Inflammatory macrophage (primary cell): ENCODE measurements around the gene TTBK1.

ENCODE experiments used
- DNase-seq, 2 donors: peaks; one replicate each; pipeline ENCODE4 v3.0.0-alpha.2; 2020 to 2022

Gene TTBK1

DNA sequence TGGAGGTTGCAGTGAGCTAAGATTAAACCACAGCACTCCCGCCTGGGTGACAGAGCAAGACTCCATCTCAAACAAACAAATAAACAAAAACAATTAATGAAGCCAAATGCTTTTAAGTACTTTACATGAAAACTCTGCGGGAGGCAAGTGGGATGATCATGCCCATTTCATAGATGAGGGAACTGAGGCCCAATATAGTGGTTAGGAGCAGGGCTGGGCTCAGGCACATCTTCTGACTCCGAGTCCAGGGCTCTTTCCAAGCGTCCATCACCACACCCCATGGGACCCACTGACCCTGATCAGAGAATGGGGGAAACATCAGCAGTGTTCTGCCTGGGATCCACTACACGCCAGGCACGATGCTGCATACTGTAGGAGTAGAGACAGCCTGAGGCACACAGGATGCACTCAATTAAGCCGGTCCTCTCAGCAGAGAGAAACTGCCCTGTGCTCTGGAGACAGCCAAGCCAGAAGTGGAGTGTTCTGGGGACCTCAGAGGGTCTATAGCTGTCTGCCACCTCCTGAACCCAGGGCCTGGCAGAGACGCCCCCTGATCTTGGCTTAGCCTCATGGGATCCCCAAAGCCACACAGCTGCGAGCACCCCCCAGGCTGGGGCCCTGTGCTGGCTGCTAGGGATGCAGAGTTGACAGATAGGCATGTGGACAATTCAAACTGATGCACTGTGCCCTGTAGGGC is 13.5 kb downstream of the TTBK1 start:
- no peak for DNase-seq

DNA sequence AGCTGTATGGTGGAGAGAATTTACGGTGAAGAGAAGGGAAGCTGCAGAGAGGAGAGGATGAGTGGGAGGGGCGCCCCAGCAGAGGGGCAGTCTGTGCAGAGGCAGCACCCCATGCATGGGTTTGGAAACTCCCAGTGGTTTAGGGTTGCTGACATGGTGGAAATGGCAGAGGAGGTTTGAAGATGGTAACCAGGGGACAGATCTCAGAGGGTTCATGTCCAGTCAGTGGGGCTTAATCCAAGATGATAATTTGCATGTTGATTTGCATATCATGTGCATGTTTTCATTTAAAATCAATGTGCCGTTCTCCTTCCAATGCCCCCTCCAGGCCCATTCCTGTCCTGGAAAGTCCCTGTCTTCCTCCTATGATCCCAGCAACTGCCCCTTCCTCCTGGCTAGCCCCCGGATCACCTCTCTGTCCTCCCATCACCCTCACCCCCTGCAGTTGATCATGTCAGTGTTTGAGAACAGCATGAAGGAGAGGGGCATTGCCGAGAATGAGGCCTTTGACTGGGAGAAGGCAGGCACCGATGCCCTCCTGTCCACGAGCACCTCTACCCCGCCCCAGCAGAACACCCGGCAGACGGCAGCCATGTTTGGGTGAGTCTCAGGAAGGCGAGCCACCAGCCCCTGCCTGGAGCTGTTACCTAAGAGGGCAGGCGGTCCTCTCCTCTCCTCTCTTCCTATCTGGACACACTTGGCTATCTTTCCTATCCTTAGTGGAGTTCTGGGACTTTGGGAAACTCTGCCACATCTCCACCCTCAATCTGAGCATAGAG is 14.3 kb downstream of the TTBK1 start:
- peak in 1 of 2 donors; percentile 4 for DNase-seq

DNA sequence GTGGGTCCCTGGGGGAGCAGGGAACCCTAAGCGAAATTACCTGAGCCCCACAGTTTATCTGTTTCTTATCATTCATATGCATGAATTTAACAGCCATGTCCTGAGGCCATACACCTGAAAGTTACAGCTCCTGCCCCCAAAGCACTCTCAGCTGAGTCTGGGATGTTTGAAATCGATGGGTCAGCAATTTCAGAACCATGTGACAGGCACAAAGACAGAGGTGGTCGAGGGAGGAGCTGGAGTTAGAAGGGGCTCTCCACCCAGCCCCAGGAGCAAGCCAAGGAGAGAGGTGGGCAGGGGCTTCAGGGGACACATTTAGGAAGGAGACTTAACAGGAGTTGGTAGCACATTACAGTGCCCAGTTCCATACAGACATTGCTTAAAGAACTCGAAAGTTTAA is 14.9 kb downstream of the TTBK1 start:
- DNase-seq: no peak

DNA sequence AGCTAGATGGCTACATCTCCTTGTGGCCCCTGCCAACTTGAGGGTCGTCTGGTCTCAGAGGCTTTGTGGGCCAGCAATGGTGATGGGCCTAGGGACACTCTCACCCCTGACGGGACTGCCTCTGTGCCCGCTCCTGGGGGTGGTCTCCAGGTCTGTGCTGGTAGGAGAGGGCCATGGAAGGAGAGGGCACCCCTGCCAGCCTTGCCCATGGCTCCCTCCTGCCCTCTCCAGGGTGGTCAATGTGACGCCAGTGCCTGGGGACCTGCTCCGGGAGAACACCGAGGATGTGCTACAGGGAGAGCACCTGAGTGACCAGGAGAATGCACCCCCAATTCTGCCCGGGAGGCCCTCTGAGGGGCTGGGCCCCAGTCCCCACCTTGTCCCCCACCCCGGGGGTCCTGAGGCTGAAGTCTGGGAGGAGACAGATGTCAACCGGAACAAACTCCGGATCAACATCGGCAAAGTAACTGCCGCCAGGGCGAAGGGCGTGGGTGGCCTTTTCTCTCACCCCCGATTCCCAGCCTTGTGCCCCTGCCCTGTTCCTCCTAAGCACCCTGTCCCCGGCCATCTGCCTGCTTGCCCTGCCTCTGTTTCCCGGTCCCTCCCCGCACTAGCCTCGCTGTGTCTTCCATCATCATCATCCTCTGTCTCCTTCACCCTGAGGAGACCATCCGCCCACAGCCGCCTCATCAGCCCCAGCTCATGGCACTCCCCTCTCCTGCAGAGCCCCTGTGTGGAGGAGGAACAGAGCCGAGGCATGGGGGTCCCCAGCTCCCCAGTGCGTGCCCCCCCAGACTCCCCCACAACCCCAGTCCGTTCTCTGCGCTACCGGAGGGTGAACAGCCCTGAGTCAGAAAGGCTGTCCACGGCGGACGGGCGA is 15.8 kb downstream of the TTBK1 start:
- no peak for DNase-seq

DNA sequence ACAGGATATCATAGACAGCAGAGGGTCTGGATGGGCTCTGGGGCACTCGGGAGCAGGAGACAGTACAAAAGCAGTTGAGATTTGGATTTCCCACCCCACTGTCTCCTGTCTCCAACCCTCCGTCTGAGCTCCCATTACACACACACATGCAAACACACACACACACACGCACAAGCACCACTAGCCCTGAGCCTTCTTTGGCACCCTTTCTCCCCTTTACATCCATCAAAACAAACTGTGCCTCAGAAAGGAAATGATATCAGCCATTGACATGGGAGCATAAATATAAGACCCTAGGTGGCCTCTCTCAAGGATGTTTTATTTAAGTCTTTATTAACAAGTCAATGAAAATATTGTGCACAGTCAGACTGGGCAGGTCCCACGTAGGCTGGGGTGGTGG is 17.5 kb downstream of the TTBK1 start:
- no peak for DNase-seq

DNA sequence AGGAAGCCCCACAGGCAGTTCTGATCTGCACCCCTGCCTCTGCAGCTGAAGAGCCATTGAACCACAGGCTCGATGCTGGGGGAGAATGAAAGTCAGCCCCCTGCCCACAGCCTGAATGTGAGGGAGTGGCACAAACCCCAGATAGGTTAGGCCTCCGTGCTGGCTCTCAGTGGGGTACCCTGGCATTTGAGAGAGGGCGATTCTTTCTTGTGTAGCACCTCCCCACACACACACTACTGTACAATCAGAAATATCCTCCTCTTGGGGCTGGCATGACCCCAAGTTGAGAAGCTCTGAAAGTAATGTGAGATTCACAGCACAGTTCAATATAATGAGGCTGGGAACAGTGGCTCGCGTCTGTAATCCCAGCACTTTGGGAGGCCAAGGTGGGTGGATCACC is 17.9 kb downstream of the TTBK1 start:
- no peak for DNase-seq

DNA sequence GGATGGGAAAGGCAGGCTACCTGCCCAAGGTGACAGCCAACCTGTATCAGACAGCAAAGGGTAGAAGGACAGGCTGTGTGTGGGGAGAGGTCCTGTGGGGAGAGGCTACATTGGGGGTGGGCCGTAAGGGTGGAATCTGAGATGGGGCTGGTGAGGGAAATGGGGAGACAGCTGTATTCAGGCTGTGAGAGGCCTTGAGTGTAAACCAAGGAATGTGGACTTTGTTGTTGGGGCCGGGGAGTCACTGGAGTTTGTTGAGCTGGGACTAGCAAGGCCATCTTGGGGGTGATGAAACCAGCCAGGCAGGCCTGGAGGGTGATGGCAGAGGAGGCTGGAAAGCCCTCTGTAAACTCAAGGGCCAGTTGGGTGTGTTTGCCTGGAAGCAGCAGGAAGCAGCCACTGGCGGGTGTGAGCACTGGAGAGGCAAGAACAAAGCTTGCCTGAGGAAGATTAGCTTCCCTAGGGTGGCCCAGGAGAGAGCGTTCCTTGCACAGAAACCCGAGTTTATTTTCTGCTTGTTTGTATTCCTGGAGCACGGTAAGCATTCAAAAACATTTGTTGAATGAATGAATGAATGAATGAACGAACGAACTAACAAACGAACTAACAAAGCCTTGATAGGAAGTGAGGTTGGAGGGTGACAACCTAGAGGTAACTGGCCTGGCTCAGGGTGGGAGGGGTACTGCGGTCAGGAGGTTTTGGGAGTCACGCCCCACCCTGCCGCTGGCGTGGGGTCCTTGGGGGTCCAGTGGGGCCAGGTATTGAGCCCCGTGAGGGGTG is 18.9 kb downstream of the TTBK1 start:
- DNase-seq: no peak

DNA sequence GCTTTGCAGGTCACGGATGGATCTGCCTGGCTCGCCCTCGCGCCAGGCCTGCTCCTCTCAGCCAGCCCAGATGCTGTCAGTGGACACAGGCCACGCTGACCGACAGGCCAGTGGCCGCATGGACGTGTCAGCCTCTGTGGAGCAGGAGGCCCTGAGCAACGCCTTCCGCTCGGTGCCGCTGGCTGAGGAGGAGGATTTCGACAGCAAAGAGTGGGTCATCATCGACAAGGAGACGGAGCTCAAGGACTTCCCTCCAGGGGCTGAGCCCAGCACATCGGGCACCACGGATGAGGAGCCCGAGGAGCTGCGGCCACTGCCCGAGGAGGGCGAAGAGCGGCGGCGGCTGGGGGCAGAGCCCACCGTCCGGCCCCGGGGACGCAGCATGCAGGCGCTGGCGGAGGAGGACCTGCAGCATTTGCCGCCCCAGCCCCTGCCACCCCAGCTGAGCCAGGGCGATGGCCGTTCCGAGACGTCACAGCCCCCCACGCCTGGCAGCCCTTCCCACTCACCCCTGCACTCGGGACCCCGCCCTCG is 19.6 kb downstream of the TTBK1 start:
- DNase-seq: no peak

DNA sequence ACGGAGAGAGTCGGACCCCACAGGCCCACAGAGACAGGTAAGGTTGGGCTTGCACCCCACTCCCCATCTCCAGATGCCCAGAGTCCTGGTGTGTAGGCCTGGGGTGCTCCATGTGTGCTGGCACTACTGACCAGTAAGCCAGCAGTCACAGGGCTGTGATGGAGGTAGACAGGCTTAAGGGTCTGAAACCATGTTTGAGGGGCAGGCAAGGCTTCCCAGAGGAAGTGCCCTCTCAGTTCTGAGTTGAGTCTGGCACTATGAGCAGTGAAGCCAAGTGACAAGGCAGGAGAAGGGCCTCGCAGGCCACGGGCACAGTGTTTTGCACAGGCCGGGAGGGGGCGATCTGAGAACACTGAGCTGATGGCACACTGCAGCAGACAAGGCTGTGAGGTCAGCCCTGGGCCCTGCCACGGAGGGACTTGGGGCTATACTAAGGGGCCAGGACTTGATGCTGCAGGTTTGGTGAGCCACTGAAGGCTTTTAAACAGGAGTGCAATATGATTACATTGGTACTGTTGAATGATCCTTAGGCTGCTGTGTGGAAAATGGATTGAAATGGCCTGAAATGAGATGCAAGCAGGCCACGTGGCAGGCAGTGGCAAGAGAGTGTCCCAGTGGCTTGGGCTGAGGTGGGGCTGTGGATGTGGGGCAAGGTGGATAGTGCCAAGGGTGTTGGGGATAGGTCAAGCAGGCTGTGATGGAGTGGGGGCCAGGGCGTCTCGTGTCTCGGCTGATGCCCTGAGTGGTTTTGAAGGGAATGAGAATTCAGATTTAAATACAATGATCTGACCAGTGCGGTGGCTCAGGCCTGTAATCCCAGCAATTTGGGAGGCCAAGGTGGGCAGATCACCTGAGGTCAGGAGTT is 20.3 kb downstream of the TTBK1 start:
- peak; percentile 77 to 83 for DNase-seq

DNA sequence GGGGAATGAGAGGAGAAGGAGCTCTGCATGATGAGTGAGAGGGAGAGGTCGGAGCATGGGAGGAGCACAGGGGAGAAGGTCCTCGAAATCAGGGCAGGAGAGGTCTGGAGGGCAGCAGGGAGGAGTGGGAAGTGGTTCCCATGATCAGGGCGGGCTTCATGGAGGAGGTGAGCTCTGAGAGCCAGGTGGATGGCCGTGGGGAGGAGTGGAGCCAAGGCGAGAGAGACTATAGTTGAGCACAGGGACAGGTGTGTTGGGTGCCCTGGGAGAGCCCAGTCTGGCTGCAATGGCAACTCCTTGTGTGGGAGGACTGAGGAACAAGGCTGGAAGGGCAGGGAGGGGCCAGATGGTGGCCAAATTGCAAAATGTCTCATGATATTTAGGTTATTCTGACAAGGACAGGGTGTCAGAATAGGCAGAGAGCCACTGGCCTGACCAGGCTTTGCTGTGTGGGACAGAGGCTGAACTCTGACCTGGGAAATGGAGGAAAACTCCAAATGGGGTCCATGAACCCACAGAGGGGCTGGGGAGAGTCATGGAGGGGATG is 21.4 kb downstream of the TTBK1 start:
- DNase-seq: peak; percentile 70

DNA sequence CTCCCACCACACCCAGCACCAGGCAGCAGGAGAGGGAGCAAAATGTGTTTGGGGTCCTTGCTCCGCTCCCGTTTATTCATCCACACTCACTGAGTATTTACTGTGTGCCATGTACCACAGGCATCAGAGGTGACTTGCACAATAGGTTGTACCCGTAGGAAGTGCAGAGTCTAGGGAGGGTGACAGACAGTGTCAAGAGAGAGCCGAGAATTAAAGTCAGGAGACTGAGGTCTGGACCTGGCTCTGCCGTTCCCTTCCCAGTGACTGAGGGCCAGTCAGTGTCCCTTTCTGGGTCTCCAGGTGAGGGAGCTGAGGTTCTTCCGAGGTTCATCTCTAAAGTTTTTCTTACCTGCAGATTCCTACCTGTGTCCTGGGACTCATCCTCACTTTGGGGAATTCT is 22.3 kb downstream of the TTBK1 start:
- DNase-seq: no peak

DNA sequence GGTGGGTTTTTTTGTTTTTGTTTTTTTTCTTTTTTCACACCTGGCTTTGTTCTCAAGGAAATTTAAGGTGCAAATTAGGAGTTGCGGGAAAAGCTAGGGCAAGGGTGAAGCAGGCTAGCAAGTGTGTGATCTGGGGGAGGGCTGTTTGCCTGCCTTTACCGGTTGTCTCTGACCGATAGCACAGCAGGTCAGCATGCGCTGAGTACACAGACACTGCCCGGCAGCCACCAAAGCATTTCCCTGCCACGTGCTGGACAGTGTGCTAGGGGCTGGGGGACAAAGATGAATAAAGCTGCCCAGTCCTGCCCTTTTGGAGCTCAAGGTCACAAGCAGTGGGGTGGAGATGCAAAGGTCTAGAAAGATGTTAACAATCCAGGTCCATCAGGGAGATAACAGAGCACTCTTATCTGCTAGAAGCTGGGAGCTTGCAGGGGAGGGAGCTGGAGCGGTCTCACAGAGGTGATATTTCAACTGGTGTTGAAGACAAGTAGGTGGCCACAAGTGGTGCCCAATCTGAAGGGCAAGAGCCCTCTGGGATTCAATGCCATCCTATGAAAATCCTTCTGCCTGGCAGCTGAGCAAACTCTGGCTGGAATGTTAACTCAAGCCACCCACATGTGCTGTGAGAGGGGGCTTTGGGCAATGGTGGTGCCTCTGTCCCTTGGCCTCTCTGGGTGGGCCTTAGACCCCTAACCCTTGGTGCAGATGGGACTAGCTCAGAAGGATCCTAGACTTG is 24.5 kb downstream of the TTBK1 start:
- DNase-seq: no peak

DNA sequence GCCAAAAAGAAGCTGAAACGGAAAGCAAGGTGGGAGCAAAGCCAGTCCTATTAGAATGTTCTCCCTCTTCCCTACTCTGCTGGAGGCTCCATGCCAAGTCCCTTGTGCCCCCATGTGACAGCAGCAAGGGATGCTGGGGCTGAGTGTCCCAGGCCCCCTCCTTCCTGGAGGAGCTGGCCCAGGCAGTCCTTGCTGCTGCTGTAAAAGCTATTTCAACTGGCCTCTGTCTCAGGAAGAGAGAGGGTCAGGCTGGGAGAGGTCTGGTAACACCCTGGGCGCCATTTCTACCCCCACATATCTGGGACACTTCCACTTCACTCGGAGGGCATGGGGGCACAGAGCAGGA is 25.0 kb downstream of the TTBK1 start:
- DNase-seq: peak in 1 of 2 donors; percentile 18

DNA sequence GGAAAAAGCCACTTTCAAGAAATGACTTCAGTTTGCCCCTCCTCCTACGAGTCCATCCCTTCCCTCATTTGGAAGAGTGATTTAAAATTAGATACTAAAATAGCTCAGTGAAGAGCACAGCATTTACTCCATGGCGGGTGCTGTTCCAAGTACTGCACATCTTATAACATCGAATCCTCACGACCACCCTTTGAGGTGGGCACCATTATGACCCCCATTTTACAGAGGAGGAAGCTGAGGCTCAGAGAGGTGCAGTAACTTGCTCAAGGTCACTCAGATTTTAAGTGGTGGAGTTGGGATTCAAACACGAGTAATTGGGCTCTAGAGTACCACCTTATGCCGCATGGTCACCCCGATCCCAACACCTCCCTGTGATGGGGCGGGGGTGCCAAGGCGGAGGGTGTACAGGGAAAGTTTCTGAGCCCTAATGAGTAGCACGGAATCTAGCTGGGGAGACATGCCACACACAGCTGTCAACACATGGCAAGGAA is 25.5 kb downstream of the TTBK1 start:
- DNase-seq: no peak

DNA sequence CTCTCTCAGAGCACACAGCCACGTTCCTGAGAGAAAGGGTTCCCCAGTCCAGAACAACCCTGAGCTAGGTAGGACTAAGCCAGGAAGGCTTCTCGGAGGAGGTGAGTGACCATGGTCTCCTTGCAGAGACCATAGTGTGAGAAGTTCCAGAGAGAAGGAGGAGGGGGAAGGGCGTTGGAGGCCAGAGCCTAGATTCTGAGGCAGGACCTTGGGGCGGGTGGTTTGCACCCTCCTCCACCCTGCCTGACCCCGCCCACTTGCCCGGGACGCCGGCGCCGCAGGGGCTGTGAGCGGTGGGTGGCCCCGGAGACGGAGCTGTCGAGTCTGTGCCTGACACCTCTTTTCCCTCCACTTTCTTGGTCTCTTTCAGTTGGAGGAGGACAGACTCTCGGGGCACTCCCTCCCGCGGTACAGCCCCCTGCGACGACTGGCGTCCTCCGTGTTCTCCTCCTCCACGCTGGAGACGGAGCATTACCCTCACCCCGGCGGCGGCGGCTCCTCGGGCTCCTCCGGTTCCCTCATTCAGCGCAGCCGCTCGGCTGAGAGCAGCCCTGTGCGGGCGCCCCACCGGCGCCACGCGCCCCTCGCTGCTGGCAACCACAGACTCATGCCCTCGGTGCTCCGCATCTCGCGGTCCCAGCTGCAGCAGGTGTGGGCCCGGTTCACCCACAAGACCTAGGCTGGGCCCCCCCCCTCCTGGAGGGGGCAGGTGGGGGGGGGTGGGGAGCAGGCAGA is 26.2 kb downstream of the TTBK1 start:
- no peak for DNase-seq

DNA sequence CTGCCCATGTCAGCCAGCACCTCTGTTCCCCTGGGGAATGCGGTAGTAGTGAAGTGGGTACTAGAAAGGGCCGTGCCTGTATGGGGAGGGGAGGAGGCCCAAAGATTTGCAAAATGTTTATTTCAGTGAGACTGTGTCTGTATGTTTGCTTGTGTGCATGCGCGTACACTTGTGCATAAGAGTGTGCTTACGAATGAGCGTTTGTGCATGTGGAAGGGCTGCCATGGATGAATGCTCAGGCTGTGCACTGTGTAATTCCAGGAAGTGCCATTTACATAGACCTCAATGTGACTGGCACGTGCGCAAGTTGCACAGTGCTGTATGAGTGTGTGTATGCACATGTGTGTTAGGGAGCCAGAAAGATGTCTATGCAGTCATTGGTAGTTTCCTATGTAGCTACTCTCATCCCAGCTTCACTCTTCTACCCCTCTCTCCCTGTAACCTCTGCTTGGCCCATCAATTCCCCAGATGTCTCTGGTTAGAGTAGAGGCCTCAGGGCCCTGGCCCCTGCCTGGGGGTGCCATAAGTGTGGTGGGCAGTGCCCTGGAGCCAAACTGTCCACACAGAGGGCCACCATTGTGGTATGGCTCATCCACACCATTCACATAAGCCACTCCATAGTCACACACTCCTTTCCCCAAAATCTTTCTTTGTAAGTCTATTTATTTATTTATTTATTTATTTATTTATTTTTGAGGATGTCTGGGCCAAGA is 28.0 kb downstream of the TTBK1 start:
- DNase-seq: no peak

DNA sequence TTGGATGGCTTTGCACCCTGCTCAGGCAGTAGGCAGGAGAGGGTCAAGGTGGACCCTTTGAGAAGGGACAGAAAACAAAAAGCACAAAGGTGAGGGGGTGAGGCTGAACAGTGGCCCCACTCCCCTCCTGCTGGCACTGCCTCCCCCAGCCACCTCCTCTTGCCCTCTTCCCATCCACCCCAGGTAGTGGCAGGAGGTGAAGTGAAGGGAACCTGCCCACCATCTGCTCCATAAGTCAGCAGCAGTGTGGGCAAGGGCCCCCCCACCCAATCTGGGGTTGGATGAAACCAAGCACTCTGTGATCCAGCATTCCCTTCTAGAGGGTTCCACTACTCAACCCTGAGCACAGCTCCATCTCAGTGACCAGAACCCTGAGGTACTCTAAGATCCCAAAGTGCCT is 28.7 kb downstream of the TTBK1 start:
- no peak for DNase-seq

DNA sequence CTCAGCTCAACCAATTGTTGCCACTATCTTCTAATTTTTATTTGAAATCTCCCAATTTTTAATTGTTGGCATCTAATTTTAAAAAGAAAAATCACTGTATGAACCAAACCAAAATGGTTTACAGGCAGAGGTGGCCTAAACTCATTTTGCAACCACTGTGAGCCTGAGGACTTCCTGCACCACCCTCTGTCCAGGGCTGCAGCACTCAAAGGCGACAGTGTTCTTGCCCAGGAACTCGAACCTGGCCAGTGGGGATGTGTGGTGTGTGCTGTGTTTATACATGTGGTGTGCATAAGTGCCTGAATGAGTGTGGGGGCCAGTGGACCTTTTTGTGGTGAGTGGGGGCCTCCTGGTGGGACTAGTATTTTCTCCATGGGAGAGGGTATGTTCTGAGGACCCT is 30.4 kb downstream of the TTBK1 start:
- no peak for DNase-seq
